AG09319 (cell line): Measurements from ENCODE around the gene UGGT1.

Experiments
- DNase-seq: peaks from one replicate; pipeline ENCODE4 v3.0.0-alpha.2; 2010; ENCODE audit warnings: low read depth; ENCODE audit errors: extremely low read depth
- TF ChIP-seq, protein P1 (sequence below): IDR thresholded peaks from 2 replicates; pipeline ENCODE4 v1.5.1; 2011; ENCODE audit warnings: low read depth, mild to moderate bottlenecking, inconsistent platforms, low read length, moderate library complexity

UGGT1 gene

DNA sequence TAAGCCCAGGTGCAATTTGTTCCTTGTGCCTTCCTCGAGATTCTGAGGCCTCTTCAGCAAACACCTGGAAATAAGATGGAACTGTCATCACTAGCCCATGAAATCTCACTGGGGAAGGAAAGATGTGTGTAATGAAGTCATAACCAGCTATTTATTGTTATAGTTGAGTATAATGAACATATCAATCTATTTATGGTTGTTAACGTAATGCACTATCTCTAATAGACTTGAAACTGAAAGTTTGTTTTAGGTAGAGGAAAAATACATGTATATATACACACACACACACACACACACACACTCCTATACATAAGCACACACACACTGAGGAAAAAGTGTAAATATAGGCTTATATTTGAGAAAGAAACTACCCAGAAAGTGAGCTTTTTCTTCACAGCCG lies 62.8 kb downstream of the UGGT1 start:
- TF ChIP-seq, protein P1, sequence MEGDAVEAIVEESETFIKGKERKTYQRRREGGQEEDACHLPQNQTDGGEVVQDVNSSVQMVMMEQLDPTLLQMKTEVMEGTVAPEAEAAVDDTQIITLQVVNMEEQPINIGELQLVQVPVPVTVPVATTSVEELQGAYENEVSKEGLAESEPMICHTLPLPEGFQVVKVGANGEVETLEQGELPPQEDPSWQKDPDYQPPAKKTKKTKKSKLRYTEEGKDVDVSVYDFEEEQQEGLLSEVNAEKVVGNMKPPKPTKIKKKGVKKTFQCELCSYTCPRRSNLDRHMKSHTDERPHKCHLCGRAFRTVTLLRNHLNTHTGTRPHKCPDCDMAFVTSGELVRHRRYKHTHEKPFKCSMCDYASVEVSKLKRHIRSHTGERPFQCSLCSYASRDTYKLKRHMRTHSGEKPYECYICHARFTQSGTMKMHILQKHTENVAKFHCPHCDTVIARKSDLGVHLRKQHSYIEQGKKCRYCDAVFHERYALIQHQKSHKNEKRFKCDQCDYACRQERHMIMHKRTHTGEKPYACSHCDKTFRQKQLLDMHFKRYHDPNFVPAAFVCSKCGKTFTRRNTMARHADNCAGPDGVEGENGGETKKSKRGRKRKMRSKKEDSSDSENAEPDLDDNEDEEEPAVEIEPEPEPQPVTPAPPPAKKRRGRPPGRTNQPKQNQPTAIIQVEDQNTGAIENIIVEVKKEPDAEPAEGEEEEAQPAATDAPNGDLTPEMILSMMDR, result no peak
- DNase-seq, result no peak

- TF ChIP-seq, protein P1, result no peak
- DNase-seq, result no peak
Observed at GRCh38 chr2:128154225-128154624, 63.2 kb downstream of the UGGT1 start.

DNA sequence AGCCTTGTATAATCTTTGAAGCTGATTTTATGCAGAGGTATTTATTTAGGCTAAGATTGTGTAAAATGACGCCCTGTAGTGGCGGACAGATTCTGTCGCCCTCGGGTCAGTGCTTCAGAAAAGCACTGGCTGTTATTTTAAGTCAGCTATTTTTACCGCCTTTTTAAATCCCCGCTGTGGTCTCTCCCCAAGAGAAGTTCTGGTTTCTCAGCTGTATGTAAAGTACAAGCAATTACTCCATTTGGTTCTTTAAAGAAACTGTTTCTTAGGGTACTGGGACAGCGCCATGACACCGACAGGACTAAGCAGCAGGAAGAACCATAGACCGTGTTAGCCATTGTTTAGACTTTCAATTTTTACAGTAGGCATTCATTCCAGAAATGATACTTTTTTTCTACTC lies 65.0 kb downstream of the UGGT1 start:
- no peak for DNase-seq
- TF ChIP-seq, protein P1, result no peak

- no peak for DNase-seq
- TF ChIP-seq, protein P1, result no peak
Observed at GRCh38 chr2:128156812-128157211, 65.8 kb downstream of the UGGT1 start.

DNA sequence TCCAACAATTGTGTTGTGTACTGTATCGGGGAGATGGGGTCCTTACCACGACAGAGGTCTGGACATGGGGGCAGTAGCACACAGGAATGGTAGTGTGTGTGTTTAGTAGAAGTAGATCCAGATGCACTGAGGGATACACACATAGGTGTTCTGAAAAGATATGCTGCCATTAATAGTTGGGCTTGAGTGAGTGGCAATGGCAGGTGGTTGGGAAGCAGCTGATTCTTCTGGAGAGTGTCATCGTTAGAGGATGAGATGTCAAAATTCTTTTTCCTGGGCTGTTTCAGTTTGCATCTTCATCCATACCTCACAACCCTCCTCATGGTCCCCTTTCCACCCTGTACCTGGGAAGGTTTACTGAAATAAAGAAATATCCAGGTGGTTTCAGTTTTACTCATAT lies 66.6 kb downstream of the UGGT1 start:
- no peak for DNase-seq
- TF ChIP-seq, protein P1, result no peak

- DNase-seq, result no peak
- TF ChIP-seq, protein P1, result no peak
Observed at GRCh38 chr2:128158176-128158575, 67.2 kb downstream of the UGGT1 start.

DNA sequence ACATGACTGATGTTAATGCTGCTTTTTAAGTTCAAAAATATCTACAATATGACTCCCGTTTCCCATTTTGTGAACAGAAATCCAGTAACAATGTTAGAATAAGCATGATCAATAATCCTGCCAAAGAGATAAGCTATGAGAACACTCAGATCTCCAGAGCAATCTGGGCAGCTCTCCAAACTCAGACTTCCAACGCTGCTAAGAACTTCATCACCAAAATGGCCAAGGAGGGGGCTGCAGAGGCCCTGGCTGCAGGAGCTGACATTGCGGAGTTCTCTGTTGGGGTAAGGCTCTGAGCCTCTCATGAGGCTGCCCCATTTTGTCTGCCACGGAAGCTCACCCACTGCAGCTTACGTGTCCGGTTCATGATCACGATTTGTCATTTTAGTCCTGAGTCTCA lies 68.4 kb downstream of the UGGT1 start:
- TF ChIP-seq, protein P1, result no peak
- DNase-seq, result no peak
